Hematopoietic multipotent progenitor cell treated with erythropoietin and hydrocortisone succinate and interleukin-3 and kit ligand, for 8 days (in vitro differentiated cells): ENCODE results near the gene WFDC12.
A peak's percentile ranks its signal among the peaks of the same experiment; 100 is the strongest.

Experiments
- DNase-seq: peaks from one replicate; pipeline ENCODE4 v3.0.0-alpha.2; 2015

The WFDC12 gene

GRCh38 chr20:45114465-45115385 is 9.5 kb downstream of the WFDC12 start, which contains the start of gene WFDC5:
TSS of gene WFDC5 (minus strand) at chr20:45115174. CDS start at chr20:45115083, 91 bp downstream.
- no peak for DNase-seq

DNA sequence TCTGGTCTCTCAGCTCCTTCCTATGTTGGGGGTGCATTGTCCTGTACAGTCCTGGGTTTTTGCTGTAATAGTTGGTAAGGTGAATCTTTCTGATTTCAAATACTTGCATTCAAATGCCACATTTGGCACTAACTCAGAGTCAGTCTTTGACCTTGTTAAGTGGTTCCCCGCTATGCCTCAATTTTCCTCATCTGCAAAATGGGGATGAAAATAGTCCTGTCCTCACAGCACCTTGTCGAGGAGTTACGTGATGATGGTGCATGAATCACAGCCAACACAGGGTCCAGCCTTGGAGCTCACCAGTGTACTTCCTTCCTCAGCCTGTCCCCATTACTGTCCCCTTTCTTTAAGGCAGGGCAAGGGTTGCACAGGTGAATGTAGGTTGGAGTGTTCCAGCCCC is 10.4 kb downstream of the WFDC12 start:
- no peak for DNase-seq

DNA sequence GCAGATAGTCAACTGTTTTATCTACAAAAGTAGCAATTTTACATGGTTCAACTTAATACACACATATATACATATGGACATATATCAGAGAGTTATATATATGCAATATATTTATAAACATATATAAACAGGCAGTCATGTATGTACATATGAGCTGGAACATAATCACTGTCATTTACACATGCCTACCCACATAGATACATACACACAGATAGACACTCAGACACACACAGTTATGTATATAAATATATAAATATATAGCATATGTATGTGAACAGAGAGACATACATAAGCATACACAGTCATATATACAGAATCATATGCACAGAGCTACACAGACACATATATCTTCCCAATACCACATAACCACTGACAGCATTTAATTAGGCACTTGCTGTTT is 11.5 kb downstream of the WFDC12 start:
- no peak for DNase-seq

- peak; percentile 29 for DNase-seq
Observed at GRCh38 chr20:45111799-45112471, 12.3 kb downstream of the WFDC12 start.

DNA sequence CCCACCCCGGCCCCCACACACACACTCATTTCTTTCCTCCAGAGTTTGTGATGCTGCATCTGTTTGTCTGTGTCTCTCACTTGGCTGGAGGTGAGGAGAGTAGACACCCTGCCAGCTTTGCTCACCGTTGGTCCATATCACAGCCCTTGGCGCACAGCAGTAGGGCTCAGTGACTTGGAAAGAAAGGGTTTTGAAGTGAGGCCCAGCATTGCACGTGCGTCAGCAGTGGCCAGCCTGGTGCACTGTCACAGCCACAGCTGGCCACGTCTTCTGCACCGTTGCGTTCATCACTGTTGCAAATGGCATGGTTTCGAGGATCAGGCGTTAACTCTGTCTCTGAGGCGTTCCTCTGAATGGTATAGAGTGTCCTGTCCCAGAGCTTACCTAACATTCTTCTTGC is 13.0 kb downstream of the WFDC12 start:
- no peak for DNase-seq

DNA sequence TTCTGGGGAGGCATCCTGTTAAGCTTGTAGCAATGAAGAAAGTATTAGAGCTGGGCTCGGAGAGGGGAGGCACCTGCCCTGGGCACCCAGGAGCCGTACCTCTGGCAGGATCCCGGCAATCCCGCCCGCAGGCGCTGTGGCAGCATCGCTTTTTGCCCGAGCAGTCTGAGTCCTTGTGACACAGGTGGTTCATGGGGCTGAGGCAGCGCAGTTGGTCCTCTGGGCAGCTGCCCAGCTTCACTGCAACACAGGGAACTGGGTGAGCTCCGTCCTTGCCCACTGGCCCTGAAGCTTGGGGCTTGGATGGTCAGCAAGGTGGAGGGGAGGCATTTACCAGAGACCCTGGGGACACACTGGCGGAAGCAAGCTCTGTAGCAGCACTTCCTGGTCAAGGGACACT is 14.0 kb downstream of the WFDC12 start:
- DNase-seq, result no peak

- DNase-seq, result no peak
Observed at GRCh38 chr20:45109634-45110033, 14.6 kb downstream of the WFDC12 start.

DNA sequence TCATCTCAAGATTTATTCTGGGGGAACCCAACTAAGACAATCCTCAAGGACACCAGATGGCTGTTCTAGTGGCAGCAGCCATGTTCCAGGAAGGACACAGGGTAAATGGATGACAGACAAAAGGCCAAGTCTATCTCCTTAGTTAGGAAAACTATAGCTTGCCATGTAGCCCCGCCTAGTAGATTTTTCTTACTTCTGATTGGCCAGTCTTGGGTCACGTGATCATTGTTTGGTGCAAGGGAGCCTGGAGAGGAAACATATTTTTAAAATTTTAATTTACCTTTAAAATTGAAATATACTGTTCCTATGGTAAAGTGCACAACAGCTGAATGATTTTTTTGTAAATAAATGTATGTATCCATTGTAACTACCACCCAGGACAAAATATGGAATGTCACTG is 18.9 kb downstream of the WFDC12 start:
- DNase-seq, result no peak

DNA sequence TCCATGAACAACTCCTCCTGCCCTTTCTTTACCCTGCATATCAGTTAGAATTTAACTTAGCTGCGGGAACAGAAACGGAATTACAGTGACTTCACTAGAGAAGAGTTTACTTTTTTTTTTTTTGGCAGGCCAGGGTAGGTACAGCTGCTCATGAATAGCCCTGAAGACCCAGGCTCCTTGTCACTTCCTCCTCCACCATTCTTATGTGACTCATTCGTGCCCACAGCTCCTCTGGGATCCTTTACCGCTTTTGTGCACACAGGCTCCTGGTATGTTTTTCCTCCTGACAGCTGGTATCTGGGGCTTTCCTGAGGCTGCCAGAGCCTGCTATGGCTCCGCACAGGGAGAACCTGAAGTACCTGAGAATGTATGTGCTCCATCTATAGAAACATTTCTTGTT is 19.5 kb downstream of the WFDC12 start:
- no peak for DNase-seq

DNA sequence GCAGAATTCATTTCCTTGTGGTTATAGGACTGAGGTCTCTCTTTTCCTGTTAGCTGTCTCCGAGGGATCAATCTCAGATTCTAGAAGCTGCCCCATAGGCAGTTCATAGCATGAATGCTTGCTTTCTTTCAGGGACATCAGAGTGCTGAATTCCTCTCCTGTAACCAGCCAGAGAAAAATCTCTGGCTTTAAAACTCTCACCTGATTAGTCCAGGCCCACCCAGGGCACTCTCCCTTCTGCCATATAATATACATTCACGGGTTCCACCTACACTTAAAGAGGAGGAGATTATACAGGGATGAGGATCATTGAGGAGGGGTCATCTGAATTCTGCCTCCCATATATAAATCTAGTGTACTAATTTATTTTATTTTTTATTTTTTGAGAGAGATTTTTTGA is 21.2 kb downstream of the WFDC12 start:
- no peak for DNase-seq

DNA sequence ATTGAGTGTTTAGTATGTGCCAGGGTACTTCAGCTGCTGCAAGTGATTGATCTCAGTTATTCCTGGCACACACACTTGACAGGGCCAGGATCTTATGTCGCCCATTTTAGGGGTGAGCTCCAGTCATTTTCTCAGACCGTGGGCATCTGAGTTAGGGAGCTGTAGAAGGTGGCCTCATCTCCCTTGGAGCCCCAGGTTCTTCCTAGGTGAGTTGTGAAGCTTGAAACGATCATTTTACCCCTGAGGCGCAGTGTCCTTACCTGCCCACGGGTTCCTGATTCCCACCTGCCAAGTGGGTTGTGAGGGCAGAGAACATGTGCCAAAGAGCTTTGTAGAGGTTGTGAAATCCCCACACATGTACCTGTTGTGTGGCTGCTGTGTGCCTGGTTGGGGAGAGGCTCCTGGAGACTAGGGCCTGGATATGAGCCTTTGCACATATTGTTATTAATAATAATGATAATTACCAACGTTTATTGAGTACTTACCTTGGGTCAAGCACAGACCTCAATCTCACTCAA is 22.9 kb downstream of the WFDC12 start:
- no peak for DNase-seq

GRCh38 chr20:45100563-45101245 is 23.6 kb downstream of the WFDC12 start, which contains the start of gene KCNS1:
TSS of gene KCNS1 (minus strand) at chr20:45101127. CDS start at chr20:45099236, 1,891 bp downstream.
- DNase-seq, result no peak

DNA sequence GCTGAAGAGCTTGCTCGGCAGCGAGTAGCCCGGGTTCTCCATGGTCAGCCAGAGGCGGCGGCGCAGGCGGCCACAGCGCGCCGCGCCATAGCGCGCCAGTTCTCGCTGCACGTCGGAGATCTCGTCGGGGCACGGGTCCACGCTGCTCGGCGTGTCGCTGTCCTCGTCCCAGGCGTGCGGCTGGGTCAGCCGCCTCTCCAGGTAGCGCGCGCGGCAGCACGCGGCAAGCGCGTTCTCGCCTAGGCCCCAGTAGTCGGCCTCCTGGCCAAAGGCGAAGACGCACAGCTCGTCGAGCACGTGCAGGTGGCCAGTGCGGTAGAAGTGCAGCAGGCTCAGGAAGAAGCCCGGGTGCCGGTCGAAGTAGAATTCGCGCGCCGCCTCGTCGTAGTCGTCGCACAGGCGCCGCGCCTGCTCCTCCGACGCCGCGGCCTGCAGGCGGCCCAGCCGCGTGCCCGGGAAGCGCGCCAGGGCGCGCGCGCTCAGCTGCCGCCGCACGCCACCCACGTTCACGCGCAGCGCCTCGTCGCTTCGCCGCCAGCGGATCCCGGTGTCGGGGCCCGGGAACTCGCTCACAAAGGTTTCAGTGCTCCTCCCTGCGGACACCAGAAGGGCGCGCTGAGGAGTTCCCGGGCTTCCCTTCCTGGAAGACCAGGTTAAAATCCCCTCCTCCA is 26.0 kb downstream of the WFDC12 start:
- peak; percentile 44 for DNase-seq

DNA sequence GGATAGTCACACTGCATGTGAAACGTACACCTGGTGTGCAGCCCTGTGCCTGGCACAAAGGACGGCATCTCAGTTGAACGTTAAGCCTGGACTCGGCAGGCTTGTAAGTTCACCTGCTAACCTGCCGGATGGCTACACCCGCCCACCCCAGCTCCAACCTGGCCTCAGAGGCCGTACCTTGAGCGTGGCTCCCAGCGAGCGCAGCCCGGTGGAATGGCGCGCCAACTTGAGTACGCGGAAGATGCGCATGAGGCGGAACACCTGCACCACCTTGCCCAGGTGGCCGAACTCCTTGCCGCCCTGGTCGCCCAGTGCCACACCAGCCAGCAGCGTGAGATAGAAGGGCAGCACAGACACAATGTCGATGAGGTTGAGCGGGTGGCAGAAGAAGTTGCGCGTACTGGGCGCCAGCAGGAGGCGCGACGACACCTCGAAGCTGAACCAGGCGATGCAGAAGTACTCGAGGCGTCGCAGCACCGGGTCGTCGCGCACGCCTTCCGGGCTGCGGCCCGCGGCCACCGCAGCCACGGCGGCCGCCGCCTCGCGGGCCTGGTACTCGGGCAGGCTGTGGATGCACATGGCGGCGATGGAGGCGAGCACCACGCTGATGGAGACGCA is 26.7 kb downstream of the WFDC12 start:
- DNase-seq, result peak; percentile 55

DNA sequence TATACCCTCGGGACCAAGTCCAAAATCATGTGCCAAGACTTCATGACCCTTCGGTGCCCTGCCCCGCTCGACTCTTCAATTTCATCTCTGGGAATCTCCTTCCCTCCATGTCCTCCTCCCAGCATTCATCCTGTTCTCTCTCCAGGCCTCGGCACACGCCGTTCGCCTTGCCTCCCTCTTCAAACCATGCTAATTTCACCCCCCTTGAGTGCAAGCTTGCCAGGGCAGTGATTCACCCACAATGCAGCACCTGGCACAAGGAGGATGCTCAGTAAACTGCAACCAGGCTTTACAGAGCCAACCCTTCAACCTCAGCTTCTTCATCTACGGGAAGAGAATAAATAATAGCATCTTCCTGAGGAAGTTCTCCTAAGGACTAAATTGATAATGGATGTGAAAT is 27.5 kb downstream of the WFDC12 start:
- no peak for DNase-seq

DNA sequence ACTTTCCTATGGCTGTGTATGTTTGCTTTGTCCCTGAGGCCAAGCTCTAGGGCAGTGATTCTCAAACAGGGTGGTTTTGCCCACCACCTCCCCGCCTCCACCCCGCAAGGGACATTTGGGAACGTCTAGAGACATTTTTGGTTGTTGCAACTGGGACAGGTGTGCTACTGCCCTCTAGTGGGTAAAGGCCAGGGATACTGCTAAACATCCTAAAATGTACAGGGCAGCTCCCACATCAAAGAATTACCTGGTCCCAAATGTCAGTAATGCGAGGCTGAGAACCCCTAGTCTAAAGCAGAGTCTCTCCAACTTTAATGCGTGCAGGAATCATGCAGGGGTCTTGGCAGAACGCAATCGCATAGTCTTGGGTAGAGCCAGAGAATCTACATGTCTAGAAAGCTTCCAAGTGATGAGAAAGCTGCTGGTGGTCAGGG is 28.4 kb downstream of the WFDC12 start:
- DNase-seq, result peak; percentile 68

GRCh38 chr20:45094864-45095574 is 29.2 kb downstream of the WFDC12 start:
- DNase-seq, result no peak

DNA sequence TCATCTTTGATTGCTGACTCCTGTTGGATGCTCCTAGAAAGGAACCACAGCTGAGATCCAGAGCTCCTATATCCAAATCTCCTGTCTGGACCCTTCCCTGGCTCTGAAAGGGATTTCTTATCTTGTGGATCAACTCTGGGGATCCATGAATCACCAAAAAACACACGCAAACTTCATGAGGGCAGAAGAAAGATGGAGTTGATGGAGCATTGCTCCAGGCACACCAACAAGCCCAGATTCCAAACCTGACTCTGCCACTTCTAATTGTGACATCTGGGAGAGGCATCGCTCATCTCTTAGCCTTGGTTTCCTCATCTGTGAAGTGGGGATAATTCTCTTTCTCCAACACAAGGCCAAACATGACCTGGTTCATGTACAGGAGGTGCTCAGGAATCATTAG is 30.1 kb downstream of the WFDC12 start:
- no peak for DNase-seq

GRCh38 chr20:45092898-45093297 is 31.4 kb downstream of the WFDC12 start:
- DNase-seq, result no peak

DNA sequence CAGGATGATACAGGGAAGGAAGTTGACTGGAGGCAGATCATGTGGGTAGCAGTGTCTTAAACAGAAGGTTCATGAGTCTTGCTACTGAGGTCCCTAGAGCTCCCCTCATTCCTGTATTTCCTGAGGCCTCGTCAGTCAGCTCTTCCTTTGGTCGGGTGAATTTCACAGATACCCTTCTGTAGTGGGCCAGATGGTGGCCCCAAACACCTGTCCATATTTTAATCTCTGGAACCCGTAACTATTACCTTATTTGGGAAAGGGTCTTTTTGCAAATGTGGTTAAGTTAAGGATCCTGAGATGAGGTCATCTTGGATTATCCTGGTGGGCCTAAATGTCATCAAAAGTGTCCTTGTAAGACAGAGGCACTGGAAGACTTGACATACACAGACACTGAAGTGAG is 32.9 kb downstream of the WFDC12 start:
- no peak for DNase-seq

GRCh38 chr20:45090481-45090880 is 33.8 kb downstream of the WFDC12 start:
- DNase-seq, result no peak
